Mucosa of rectum (tissue), 2 donors: ENCODE measurements around the gene PRXL2A.
A peak's percentile ranks its signal among the peaks of the same experiment; 100 is the strongest.
"Not testable (repeated sequence)": the region's sequence is repeated elsewhere in the genome, so short reads cannot be mapped to it uniquely, and the experiment has no call there.

Experiments
- H3K27ac ChIP-seq, 2 donors: one replicate each; pipeline ENCODE4 v1.7.0; 2013; ENCODE audit warnings: inconsistent platforms in 2 of 2, low read depth in 2 of 2, low read length in 2 of 2
- H3K27me3 ChIP-seq, 2 donors: one replicate each; pipeline ENCODE4 v1.7.0; 2013; ENCODE audit warnings: low read length in 2 of 2; ENCODE audit not compliant: control insufficient read depth in 2 of 2, insufficient read depth in 2 of 2
- H3K36me3 ChIP-seq, 2 donors: one replicate each; pipeline ENCODE4 v1.7.0; 2013; ENCODE audit warnings: low read length in 2 of 2; ENCODE audit not compliant: control insufficient read depth in 2 of 2, insufficient read depth in 2 of 2
- H3K4me1 ChIP-seq, 2 donors: one replicate each; pipeline ENCODE4 v1.7.0; 2013; ENCODE audit warnings: low read length in 2 of 2, mild to moderate bottlenecking in 1 of 2; ENCODE audit not compliant: control insufficient read depth in 2 of 2, insufficient read depth in 2 of 2
- H3K4me3 ChIP-seq, 2 donors: one replicate each; pipeline ENCODE4 v1.7.0; 2013; ENCODE audit warnings: low read length in 2 of 2
- H3K9ac ChIP-seq, 2 donors: one replicate each; pipeline ENCODE4 v1.7.0; 2013; ENCODE audit warnings: low read length in 2 of 2, low read depth in 1 of 2, mild to moderate bottlenecking in 1 of 2
- H3K9me3 ChIP-seq, 2 donors: one replicate each; pipeline ENCODE4 v1.7.0; 2013; ENCODE audit warnings: low read length in 2 of 2; ENCODE audit not compliant: control insufficient read depth in 2 of 2
- donor health status: healthy.
- donor health status: Normal muscosa, but diverticular disease.

The PRXL2A gene

DNA sequence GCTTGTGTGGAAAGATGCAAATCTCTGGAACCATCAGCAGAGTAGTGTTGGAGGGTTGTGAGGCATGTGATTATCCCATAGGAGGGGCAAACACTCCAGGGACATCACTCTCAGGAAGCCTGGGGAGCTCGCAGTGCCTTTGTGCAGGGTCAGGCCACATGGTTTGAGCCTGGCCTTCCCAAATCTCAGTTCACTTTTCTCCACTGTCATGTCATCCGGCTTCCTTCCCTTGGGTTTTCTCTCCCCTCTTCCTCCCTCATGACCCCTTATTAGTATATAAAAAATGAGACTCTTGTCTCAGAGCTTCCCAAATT is 66.2 kb downstream of the PRXL2A start:
- Histone ChIP-seq H3K4me1 (peaks cover 8 to 13% of the 10 kb centered on the region in 2 donors), H3K27me3 (no peaks in the 10 kb centered on the region), H3K4me3 (no peak overlapping the region), H3K9me3 (no peaks in the 10 kb centered on the region), H3K9ac (no peak overlapping the region), H3K36me3 (peaks cover 9 to 24% of the 10 kb centered on the region in 2 donors), H3K27ac (no peak overlapping the region)

DNA sequence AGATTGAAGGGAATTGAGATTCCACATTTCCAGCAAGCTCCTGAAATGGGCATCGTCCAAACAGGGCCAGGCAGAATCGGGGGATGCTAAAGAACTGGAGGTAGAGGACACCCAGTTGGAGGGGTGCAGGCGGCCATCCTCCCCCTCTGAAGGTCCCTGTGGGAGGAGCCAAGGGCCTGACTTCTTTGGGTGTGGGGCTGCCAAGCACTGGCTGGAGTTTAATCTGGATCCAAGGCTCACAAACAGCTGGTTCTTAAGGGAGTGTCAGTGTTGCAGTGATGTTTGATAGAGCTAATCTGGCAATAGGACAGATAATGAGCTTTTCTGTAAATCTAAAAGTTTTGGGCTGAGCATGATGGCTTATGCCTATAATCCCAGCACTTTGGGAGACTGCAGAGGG is 66.6 kb downstream of the PRXL2A start:
- Histone ChIP-seq H3K9me3 (no peaks in the 10 kb centered on the region), H3K27me3 (no peaks in the 10 kb centered on the region), H3K36me3 (peaks cover 9 to 24% of the 10 kb centered on the region in 2 donors), H3K27ac (no peak overlapping the region), H3K4me1 (peaks cover 6 to 13% of the 10 kb centered on the region in 2 donors), H3K9ac (no peak overlapping the region), H3K4me3 (no peak overlapping the region)

DNA sequence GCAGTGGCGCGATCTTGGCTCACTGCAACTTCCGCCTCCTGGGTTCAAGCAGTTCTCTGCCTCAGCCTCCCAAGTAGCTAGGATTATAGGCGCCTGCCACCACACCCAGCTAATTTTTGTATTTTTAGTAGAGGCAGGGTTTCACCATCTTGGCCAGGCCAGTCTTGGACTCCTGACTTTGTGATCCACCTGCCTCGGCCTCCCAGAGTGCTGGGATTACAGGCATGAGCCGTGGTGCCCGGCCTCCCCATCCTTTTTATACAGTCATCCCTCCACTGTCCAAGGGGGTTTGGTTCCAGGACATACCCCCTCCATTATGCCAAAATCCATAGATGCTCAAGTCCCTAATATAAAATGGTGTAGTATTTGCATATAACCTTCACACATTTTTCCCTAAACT is 67.3 kb downstream of the PRXL2A start:
- H3K4me3 ChIP-seq, H3K27me3 ChIP-seq, H3K9ac ChIP-seq, H3K27ac ChIP-seq, H3K9me3 ChIP-seq: not testable (repeated sequence)
- Histone ChIP-seq H3K4me1 (peaks cover 6 to 13% of the 10 kb centered on the region in 2 donors), H3K36me3 (peaks cover 9 to 21% of the 10 kb centered on the region in 2 donors)

- no peak overlapping the region for H3K4me3 ChIP-seq
- H3K4me1 ChIP-seq: peaks cover 6 to 13% of the 10 kb centered on the region in 2 donors
- no peak overlapping the region for H3K27ac ChIP-seq
- H3K9ac ChIP-seq: no peak overlapping the region
- H3K36me3 ChIP-seq: peaks cover 9 to 14% of the 10 kb centered on the region in 2 donors
- no peaks in the 10 kb centered on the region for H3K9me3 ChIP-seq
- H3K27me3 ChIP-seq: no peaks in the 10 kb centered on the region
These were observed 68.3 kb downstream of the PRXL2A start for GRCh38 chr10:80476685-80477084.

- H3K4me3 ChIP-seq: no peak overlapping the region
- H3K27ac ChIP-seq: no peak overlapping the region
- H3K27me3 ChIP-seq: no peaks in the 10 kb centered on the region
- no peaks in the 10 kb centered on the region for H3K9me3 ChIP-seq
- H3K4me1 ChIP-seq: peaks cover 4 to 13% of the 10 kb centered on the region in 2 donors
- H3K36me3 ChIP-seq: peaks cover 3 to 10% of the 10 kb centered on the region in 2 donors
- H3K9ac ChIP-seq: no peak overlapping the region
These were observed 69.5 kb downstream of the PRXL2A start for GRCh38 chr10:80477813-80478212.

GRCh38 chr10:80480373-80480772 is 72.0 kb downstream of the PRXL2A start:
- not testable (repeated sequence) for H3K36me3 ChIP-seq, H3K27ac ChIP-seq, H3K27me3 ChIP-seq, H3K9ac ChIP-seq, H3K4me1 ChIP-seq, H3K4me3 ChIP-seq, H3K9me3 ChIP-seq

- Histone ChIP-seq H3K36me3 (peaks cover 0 to 5% of the 10 kb centered on the region in 2 donors), H3K9ac (no peak overlapping the region), H3K27ac (no peak overlapping the region), H3K27me3 (no peaks in the 10 kb centered on the region), H3K4me3 (no peak overlapping the region), H3K4me1 (peaks cover 6 to 12% of the 10 kb centered on the region in 2 donors), H3K9me3 (no peaks in the 10 kb centered on the region)
These were observed 72.5 kb downstream of the PRXL2A start for GRCh38 chr10:80480852-80481251.

DNA sequence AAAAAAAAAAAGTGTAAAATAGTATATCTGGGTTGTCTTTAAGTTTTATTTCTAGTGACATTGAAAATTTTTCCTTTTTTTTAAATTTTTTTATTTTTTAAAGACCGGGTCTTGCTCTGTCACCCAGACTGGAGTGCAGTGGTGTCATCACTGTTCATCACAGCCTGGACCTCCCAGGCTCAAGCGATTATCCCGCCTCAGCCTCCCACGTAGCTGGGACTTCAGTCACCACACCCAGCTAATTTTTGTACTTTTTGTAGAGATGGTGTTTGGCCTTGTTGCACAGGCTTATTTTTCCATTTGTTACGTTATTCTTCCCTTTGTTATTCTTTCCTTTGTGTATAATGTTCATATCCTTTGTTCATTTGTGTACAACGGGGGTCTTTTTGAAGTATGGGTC is 75.9 kb downstream of the PRXL2A start:
- Histone ChIP-seq H3K4me3 (no peak overlapping the region), H3K27ac (no peak overlapping the region), H3K9me3 (no peaks in the 10 kb centered on the region), H3K36me3 (peaks cover 4% of the 10 kb centered on the region in 2 donors), H3K9ac (no peak overlapping the region), H3K27me3 (no peaks in the 10 kb centered on the region), H3K4me1 (peaks cover 22 to 28% of the 10 kb centered on the region in 2 donors)

DNA sequence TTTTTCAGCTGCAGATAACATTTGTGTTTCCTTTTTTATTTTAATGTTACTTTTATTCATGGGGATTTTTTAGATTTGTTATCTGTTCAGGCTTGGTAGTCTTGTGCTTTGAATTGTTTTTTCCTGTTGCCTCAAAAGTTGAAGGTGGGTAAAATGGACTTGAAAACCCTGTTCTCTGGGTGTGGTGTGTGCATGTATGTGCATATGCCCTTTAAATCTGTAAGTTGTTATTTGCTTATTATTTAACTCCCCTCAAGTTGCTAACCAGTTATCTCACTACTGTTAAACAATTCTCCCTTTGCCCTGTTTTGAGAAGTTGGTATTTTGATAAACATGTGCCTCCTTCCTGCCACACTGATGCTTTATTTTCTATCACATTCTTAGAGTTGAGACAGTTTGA is 76.3 kb downstream of the PRXL2A start:
- no peak overlapping the region for H3K4me3 ChIP-seq
- H3K9ac ChIP-seq: no peak overlapping the region
- H3K9me3 ChIP-seq: no peaks in the 10 kb centered on the region
- peaks cover 22 to 28% of the 10 kb centered on the region in 2 donors for H3K4me1 ChIP-seq
- no peak overlapping the region for H3K27ac ChIP-seq
- H3K36me3 ChIP-seq: peaks cover 5 to 8% of the 10 kb centered on the region in 2 donors
- H3K27me3 ChIP-seq: no peaks in the 10 kb centered on the region

- Histone ChIP-seq H3K27me3 (no peaks in the 10 kb centered on the region), H3K27ac (peak overlapping the region; percentile 15 to 29), H3K4me1 (peaks cover 22 to 28% of the 10 kb centered on the region in 2 donors), H3K9ac (no peak overlapping the region), H3K9me3 (no peaks in the 10 kb centered on the region), H3K36me3 (peaks cover 11 to 14% of the 10 kb centered on the region in 2 donors), H3K4me3 (no peak overlapping the region)
These were observed 77.0 kb downstream of the PRXL2A start for GRCh38 chr10:80485076-80485945.
